GM18868 (cell line): Measurements from ENCODE around the gene DPP4.

Source experiments
- ATAC-seq: cut with Tn5 transposase; IDR thresholded peaks from one replicate; pipeline ENCODE4 v1.9.1; 2021; ENCODE audit warnings: mild to moderate bottlenecking, moderate library complexity; ENCODE audit not compliant: unreplicated experiment

The DPP4 gene

DNA sequence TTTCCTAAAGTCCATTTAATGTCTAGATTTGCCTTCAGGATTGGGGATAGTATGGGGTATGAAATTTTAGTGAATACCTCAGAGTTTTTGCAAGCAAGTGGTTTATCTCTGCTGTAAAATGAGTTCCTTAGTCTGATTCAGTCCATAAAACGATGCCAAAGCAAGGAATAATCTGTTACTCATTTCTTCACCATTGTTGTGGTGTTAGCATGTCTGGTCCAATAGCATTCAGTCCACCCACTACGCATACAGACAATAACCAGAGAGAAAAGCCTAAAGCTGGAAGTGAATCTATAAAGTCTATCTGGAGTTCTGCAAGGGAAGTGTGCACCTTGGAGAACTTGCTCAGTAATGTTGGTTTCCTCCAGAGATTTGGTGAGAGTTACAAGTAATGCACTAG is 12.9 kb upstream of the DPP4 start:
- ATAC-seq = no peak

DNA sequence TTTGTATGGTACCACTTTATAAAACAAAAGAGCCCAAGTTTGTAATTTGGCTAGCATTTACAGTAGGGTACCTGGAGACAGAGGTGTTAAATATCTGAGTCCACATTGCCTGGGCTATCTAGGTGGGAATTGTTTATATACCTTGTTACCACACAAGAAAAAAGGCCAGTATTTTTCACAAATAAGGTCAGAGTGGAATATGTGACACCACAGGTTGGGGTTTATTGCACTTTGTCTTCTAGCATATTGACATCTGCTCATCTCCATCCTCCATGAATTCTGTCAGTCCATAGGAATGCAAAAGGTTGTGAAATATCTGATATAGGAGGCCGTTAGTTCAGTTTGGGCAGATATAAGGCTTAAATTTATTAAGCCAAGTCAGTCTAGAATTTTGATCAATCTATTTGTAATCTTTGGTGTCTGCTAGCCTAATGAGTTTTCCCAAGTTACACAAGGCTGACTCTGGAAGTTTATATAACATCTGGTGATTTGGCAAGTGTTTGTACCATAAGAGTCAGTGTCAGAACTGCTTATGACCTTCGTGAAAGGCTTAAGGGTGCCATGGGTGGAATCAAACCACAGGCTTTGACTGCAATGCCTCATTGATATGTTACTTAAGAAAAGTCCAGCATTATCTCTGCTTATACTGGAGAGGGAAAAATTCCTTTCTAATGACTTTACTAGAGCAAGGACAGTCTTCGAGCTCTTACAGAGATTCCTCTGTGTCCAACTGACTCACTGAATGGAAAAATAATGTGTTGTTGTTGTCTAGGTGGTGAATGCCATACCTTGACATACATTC is 11.3 kb upstream of the DPP4 start:
- no peak for ATAC-seq

DNA sequence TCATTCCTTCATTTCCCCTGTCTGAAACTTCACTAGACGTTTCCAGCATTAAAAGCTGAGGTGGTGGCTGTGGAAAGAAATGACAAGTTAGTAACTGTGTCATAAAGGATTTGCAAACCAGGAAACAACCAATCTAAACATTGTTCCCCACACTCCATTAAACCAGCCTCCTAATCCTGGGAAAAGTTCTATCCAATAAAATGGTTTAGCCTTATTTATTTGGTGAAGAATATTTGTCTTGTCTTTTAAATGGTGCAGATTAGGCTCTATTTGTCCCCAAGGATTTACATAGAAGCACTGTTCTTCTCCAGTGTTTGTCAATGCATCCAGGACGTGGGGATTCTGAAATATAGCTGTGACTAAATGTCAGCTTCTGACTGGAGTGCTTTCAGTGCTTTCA is 10.5 kb upstream of the DPP4 start:
- no peak for ATAC-seq

DNA sequence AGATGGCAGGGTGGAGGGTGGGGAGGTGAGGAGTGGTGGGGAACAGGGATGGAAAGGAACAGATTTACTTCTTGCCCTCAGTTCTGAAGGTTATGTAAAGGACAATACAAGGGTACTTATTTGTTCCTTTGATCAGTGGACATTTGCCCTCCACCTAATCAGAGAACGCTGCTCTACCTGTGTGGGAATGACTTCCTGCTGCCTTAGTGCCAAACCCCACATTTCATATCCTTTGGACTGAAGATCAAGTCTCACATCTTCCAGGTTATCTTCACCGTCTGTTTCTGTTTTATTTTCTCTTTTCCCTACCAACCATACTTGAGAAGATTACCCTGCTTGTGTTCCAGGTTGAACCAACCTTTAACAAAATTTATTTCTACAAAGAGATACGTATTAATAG is 8.7 kb upstream of the DPP4 start:
- ATAC-seq = no peak

DNA sequence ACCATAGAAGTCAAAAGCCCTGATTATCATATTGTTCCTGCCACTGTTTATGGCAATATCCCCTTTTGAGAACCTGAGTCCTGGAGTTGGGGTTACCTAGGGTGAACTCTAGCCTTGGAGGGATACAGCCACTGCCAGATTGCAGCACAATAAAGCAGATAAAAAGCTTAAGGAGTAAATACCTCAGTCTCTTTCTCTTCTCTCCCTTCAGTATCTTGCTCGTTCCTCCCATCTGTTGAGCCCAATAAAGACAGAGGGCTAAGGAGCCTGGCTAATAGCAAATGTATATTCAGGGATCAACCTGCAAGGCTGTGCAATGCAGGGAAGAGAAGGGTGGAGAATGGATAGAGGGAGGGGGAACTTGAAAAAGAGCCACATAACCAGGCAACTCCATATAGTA is 8.0 kb upstream of the DPP4 start:
- no peak for ATAC-seq

DNA sequence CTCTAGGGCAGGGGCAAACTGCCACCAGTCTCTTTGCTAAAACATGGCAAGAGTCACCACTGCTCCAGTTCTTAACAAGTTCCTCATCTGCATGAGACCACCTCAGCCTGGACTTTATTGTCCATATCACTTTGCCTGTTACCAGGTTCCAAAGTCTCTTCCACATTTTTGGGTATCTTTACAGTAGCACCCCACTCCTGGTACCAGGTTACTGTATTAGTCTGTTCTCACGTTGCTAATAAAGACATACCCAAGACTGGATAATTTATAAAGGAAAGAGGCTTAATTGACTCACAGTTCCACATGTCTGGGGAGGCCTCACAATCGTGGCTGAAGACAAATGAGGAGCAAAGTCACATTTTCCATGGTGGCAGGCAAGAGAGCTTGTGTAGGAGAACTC is 5.5 kb upstream of the DPP4 start:
- no peak for ATAC-seq

DNA sequence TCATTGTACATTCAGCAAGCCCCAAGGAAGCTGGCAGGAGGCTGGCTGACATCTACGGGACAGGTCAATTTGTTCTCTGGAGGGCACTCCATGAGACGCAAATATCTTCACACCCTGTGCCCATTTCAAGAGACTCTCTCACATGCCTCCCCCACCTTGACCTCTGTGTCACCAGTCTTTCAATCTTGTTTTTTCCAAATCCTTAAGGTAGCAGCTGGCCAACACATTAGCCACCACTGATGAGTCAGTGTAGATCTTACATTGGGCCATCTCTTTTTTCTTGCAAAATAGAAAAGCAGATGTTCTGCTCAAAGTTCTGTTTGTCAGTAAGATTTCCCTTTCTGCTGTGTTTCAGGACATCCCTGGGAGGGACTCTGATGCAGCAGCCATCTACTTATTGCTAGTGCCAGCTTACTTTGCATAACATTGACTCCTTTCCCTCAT is 1.7 kb upstream of the DPP4 start:
- ATAC-seq = no peak

DNA sequence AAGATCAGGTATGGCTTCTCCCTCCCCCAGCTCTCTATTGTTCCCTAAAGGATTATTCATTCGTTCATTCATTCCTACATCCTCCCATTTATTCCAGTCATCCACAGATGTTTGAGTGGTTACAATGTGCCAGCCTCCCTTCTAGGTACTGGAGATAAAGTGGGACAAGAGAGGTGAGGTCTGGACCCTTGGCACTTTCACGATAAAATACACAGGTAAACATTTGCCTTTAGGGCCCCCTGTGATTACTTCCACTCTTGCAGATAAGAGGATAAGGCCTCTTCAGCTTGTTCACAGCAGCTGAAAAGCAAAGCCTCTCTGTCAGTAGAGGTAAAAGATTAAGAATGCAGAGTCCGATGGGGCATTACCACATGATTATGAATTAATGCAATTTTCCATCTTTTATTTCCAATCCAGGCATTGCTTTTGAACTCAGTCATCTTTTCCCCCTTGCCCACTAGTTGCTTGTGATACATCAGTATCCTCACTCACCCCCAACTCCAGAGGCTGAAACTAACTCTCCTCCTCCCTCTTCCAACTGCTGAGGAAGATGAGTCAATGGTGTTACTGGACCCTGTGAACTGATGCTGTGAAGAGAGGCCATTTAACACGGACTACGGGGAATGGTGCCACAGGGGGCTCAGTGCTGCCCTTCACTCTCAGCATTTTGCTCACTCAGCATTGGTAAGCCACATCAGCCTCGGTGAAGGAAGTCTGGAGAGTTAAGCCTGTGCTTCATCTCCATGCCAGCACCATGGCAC is 1.1 kb upstream of the DPP4 start:
- no peak for ATAC-seq

DNA sequence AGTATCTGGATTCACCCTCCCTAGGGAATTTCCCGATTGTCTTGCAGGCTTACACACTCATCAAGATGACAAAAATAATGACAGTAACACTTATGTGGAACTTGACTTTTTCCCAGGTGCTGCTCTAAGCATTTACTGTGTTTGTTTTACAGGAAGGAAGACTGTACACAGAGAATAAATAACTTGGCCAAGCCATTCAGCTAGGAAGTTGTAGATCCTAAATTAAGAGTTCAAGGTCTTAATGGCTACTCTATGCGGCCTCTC is 549 bp upstream of the DPP4 start:
- ATAC-seq = peak; percentile 0

DNA sequence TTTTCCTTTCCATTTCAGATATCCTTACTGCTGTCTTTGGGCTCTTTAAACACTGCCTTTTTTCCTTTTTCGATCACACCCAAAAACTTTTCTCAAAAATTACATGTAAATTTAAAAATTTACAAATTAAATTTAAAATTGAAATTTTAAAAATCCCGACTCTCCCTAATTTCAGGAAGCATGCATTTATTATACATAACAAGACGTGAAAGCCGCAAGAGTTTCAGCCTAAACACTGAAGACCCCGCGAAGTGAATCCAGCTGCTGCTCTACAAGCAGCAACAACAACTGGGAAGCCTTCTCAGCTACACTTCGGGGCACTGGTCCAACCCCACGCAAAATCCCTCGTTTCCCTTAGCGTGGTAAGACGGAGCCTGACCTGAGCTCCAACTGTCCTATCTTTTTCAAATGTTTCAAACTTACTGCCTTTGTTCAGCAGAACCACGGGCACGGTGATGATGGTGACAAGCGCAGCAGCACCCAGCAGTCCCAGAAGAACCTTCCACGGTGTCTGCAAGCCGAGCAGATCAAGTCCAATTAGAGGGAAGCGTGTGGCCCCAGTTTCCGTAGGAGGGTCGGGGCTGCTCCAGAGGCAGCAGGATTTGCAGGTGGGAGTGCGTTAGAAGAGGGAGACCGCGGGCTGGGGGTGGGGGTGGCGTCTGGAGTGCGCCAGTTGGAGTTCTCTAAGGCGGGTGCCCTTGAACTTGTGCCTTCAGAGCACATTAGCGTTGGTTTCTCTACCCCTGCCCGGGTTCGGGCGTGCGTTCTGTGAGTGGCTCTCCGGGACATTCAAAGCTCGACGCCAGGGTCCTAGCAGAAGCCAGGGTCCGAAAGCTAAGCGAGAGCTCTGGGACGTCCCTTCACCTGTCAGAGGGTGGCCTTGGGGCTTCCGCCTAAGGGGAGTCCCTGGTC is 783 bp downstream of the DPP4 start:
- ATAC-seq = no peak

DNA sequence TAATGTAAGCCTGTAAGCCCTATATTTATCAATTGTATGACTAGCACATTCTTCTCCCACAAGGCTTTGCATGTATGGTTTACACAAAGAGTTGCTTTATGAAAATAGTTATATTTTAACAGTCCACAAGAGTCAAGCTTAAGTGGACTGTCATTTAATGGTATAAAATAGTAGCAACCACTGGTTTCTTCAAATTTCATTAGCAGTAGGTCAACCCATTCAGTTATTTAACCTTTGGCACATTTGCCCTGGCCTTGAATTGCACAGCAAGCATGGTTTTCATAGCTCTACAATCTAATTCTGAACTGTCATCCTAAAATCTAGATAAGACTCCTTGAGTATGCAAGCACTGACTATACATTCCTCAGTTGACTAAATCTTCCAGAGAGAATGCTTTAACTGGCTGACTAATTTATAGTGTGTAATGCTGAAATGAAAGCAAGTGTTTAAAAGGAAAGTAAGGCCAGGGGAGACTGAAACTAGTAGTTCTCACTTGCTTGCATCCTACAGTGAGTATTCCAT is 1.8 kb downstream of the DPP4 start:
- ATAC-seq = peak; percentile 57

DNA sequence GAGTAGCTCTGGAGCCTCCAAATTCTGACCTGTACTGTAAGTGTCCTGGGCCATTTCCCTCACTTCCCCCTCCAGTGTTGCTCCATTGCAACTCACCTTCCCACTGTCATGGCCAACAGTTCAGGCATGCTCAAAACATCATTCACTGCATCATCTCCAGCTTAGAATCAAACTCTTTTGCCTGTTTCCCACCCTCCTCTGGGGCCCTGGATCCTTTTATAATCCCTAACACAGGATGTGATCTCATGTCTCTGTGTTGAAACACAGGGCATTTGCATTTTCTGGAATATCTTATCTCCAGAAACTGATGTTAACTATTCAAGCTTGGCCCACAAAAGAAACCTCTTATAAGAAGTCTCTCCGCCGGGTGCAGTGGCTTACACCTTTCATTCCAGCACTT is 3.0 kb downstream of the DPP4 start:
- ATAC-seq = no peak

DNA sequence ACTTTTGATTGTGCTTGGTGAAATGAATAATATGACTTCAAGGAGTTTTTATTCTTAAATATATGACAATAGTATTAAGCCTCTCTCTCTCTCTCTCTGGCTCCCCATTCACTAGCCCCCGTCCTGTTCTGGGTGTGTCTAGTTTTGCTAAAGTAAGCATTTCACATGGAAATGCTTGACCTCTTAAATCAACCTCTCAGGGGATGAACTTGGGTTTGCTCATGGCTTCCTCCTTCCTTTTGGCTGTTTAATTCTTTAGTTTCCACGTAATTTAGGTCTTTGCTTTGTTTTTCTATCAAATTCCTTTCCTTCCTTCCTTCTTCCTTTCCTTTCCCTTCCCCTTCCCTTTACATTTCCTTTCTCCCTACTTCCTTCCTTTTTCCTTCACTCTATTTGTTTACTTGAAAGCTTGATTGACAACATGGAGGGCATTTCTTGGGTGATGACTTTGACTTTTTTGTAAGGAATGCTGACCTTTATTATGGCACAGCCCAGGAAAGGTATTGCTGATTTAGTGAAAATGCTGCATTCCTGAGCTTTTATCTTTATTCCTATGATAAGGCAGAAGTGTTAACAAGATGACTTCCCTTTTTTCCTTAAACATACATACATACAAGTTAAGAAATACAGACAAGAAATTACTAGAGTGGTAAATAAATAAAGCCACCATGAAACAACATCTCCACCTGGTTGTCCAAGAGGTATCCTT is 3.6 kb downstream of the DPP4 start:
- no peak for ATAC-seq

DNA sequence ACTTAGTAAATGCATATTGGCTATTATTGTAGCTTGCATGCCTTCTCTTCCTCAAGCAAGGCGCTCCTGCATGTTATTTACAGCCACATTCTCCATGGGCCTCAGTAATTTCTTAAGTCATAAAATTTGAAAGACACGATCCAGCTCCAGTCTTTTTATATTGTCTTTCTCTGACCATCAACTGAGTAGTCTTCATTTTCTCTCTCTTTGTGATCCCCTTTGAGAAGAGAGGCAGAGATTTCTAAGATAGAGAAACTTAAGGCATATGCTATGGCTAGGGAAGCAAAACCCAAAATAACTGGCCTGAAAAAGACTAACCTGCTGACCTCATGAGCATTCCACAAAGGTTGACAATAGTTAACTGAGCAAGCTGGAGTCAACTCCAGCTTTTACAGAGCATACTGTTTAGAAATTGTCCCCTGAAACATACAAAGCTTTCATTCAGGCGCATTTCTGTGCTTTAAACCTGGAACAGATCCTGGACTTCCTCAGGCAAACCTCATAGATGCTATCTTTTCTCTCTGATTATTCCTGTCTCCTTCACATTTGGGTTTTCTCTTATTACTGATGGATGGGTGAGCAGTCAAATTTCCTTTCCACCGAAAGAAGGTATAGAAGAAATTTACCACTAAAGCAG is 4.6 kb downstream of the DPP4 start:
- ATAC-seq = no peak

DNA sequence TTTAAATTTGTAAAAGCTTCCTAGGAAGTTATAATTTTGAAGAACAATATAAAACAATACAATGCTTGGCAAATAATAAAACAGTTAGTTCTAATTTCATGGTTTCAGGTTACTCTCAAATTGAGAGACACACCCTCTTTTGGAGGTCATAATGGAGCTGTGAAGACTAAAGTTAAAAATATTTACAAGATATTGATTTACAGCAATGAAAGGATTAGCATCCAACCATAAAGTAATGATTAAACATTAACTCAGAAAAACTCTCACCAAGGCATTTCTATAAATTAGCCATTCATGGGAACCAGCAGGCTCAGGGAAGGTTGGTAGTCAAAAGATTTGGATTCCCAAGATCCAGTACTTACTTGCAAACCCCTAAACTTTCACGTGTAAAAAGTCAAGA is 6.4 kb downstream of the DPP4 start:
- no peak for ATAC-seq

DNA sequence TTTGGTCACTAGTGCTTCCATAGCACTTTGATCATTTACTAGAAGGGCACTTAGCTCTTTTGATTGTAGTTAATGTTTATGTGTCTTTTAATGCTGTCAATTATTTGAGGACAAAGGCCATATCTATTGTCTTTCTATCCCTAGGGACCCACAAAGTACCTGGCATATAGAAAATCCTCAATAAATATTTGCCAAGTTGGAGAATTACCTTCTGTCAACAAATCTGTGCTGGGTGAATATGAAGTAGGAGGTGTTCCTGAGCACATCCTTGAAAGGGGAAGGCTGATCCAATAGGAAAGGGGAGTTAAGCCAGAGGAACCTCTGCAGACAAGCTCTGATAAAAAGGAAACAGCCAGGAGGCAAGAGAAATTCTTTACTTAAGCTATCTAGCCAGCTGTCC is 8.2 kb downstream of the DPP4 start:
- ATAC-seq = no peak

DNA sequence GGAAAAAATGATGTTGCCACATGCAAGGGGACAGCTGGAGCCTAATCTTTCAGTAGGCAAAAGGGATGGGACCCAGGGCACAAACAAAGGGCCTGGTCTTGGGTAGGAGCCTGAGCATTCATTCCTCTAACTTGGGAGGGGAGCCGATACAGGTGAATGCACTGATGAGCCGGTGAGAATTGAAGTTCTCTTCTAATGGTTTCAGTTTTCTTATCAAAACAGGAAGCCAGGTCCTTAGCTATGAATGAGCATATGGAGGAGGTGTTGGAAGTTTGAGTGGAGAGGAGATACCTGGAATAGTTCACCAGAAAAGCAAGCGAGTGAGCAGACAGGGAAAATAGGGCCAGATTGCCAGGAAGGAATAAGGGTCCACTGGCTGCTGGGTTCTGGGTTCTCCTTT is 10.1 kb downstream of the DPP4 start:
- peak; percentile 41 for ATAC-seq

DNA sequence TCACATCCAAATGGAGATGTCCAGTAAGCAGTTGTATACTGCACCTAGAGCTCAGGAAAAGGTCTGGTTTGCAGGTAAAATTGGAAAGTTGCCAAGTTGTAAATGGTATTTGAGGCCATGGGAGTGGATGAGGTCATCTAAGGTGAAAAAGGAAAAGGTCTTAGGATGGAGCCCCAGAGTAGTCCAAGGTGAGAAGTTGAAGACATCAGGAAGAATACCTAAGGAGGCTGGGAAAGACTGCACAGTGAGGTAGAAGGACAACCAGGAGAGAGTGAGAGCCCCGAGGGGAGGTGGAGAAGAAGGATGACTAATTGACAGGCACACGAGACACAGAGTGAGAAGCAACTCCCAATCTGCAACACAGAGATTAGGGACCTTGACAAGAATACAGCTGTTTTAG is 10.7 kb downstream of the DPP4 start:
- no peak for ATAC-seq

DNA sequence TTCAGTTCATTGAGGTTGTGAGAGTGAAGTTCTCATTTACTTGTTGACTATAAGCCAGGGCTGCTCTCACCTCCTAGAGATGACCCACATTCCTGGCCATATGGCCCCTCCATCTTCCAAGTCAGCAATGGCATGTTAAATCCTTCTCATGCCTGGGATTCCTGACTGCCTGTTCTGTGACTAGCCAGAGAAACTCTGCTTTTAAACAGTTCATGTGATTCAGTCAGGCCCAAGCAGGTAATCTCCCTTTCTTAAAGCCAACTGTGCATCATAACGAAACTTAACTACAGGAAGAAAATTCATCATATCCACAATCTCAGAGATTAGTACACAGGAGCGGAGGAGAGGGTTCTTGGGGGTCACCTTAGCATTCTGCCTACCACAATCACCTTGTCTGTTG is 11.5 kb downstream of the DPP4 start:
- ATAC-seq = peak; percentile 28

DNA sequence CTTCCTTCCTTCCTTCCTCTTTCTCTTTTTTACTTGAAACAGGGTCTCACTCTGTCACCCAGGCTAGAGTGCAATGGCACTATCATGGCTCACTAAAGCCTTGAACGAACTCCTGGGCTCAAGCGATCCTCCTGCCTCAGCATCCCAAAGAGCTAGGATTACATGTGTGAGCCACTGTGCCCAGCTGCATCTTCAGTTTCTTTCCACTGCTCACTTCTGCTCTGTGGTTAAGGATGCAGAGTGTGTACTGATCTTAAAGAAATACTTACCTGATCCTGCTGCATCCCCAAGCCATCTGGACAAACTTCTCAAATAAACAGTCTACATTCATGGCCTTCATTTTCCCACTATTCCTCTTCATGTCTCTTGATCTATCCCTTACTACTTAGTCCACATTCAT is 13.0 kb downstream of the DPP4 start:
- ATAC-seq = no peak
